H1 (cell line): Measurements from ENCODE around the gene PNLIPRP1.

Source experiments
- SIN3A ChIP-seq, 2 experiments: IDR thresholded peaks in 1 of 2; conservative IDR thresholded peaks in 1 of 2; 2 replicates each; pipeline ENCODE4 v1.6.1; 2011 to 2012; ENCODE audit warnings: low read length in 2 of 2, improper control_type of control experiment in 1 of 2, low read depth in 1 of 2, mild to moderate bottlenecking in 1 of 2
- TF ChIP-seq, protein P1 (sequence below), 3 experiments: IDR thresholded peaks; 1 replicate in 2 of 3; 2 replicates in 1 of 3; pipeline versions ENCODE4 v1.5.1 to v1.6.1; 2011; ENCODE audit warnings: low read length in 3 of 3, mild to moderate bottlenecking in 3 of 3, inconsistent platforms in 2 of 3, low read depth in 1 of 3, moderate library complexity in 1 of 3; ENCODE audit not compliant: insufficient read depth in 1 of 3; ENCODE audit errors: control extremely low read depth in 1 of 3

DNA sequence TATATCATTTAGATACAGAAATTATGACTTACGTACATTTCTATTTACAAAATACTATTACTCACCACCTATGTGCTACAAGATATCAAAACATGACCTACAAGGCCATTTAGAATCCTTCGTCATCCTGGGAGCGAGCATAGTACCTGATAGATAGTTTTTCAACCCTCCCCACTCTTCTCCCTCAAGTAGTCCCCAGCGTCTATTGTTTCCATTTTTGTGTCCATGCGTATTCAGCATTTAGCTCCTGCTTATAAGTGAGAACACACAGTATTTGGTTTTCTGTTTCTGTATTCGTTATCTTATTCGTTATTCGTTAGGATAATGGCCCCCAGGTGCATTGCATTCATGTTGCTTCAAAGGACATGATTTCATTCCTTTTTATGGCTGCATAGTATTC lies 58.1 kb downstream of the PNLIPRP1 start:
- TF ChIP-seq, protein P1, sequence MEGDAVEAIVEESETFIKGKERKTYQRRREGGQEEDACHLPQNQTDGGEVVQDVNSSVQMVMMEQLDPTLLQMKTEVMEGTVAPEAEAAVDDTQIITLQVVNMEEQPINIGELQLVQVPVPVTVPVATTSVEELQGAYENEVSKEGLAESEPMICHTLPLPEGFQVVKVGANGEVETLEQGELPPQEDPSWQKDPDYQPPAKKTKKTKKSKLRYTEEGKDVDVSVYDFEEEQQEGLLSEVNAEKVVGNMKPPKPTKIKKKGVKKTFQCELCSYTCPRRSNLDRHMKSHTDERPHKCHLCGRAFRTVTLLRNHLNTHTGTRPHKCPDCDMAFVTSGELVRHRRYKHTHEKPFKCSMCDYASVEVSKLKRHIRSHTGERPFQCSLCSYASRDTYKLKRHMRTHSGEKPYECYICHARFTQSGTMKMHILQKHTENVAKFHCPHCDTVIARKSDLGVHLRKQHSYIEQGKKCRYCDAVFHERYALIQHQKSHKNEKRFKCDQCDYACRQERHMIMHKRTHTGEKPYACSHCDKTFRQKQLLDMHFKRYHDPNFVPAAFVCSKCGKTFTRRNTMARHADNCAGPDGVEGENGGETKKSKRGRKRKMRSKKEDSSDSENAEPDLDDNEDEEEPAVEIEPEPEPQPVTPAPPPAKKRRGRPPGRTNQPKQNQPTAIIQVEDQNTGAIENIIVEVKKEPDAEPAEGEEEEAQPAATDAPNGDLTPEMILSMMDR (IDR thresholded peaks at IDR 0.05; ENCODE audit: control extremely low read depth in 1 of 3, insufficient read depth in 1 of 3, low read depth in 1 of 3, low read length in 3 of 3): no peak
- TF ChIP-seq SIN3A (conservative IDR thresholded peaks at IDR 0.05 in 1 of 2, IDR thresholded peaks at IDR 0.05 in 1 of 2; ENCODE audit: low read depth in 1 of 2, low read length in 2 of 2): no peak
